CD14-positive monocyte (primary cell): ENCODE data around the gene DOC2A. TPM values are rescaled to one million over a fixed set of nuclear protein-coding genes. Genes with fewer than 3 reads are reported as not detected.

Source experiments
- DNase-seq, 3 donors: peaks; one replicate each; pipeline ENCODE4 v3.0.0-alpha.2; 2011 to 2022
- H2AFZ ChIP-seq: 2 replicates; pipeline ENCODE4 v1.6.0; 2012; ENCODE audit warnings: mild to moderate bottlenecking, low read depth, low read length, inconsistent platforms; ENCODE audit not compliant: insufficient read depth, poor library complexity, severe bottlenecking
- H3K27ac ChIP-seq, 2 donors: 1 replicate in 1 of 2; 2 replicates in 1 of 2; pipeline ENCODE4 v1.5.1; 2012 to 2013; ENCODE audit warnings: low read length in 2 of 2, control low read depth in 1 of 2, inconsistent platforms in 1 of 2, low read depth in 1 of 2, mild to moderate bottlenecking in 1 of 2
- H3K27me3 ChIP-seq, 2 donors: one replicate each; pipeline versions ENCODE4 v1.6.0 to v1.6.1; 2011 to 2013; ENCODE audit warnings: low read length in 2 of 2; ENCODE audit not compliant: control insufficient read depth in 2 of 2, insufficient read depth in 2 of 2
- H3K36me3 ChIP-seq, 2 donors: replicated peaks in 1 of 2; 1 replicate in 1 of 2; 2 replicates in 1 of 2; pipeline versions ENCODE4 v1.5.1 to v1.6.1; 2012 to 2013; ENCODE audit warnings: low read length in 2 of 2, control low read depth in 1 of 2, inconsistent platforms in 1 of 2, mild to moderate bottlenecking in 1 of 2; ENCODE audit not compliant: insufficient read depth in 2 of 2, control insufficient read depth in 1 of 2
- H3K4me1 ChIP-seq, 2 donors: 1 replicate in 1 of 2; 2 replicates in 1 of 2; pipeline versions ENCODE4 v1.5.1 to v1.6.1; 2012 to 2013; ENCODE audit warnings: low read length in 2 of 2, control low read depth in 1 of 2, inconsistent platforms in 1 of 2, mild to moderate bottlenecking in 1 of 2, moderate library complexity in 1 of 2; ENCODE audit not compliant: insufficient read depth in 2 of 2, control insufficient read depth in 1 of 2
- H3K4me2 ChIP-seq: replicated peaks from 2 replicates; pipeline ENCODE3; 2012; ENCODE audit warnings: low read length, moderate library complexity, mild to moderate bottlenecking; ENCODE audit not compliant: poor library complexity, severe bottlenecking; ENCODE audit errors: extremely low read depth
- H3K4me3 ChIP-seq, 3 experiments: fragments of 200-600 bp in 1 of 3; sonication (generic) in 1 of 3; replicated peaks in 1 of 3; 1 replicate in 2 of 3; 2 replicates in 1 of 3; pipeline ENCODE4 v1.5.1; 2011 to 2013; ENCODE audit warnings: low read length in 3 of 3, mild to moderate bottlenecking in 3 of 3, control low read depth in 2 of 3, low read depth in 2 of 3, inconsistent platforms in 1 of 3, moderate library complexity in 1 of 3
- H3K79me2 ChIP-seq: 2 replicates; pipeline ENCODE4 v1.6.0; 2012; ENCODE audit warnings: mild to moderate bottlenecking, control low read depth, inconsistent platforms, low read length, moderate library complexity; ENCODE audit not compliant: insufficient read depth
- H3K9ac ChIP-seq: 2 replicates; pipeline ENCODE4 v1.6.0; 2017; ENCODE audit warnings: low read length, mild to moderate bottlenecking; ENCODE audit not compliant: insufficient read depth, poor library complexity, severe bottlenecking
- H3K9me3 ChIP-seq, 2 donors: replicated peaks in 1 of 2; 1 replicate in 1 of 2; 2 replicates in 1 of 2; pipeline versions ENCODE4 v1.5.1 to v1.6.1; 2012 to 2013; ENCODE audit warnings: low read length in 2 of 2, control low read depth in 1 of 2; ENCODE audit not compliant: control insufficient read depth in 1 of 2, insufficient read depth in 1 of 2
- H4K20me1 ChIP-seq: 2 replicates; pipeline ENCODE4 v1.6.0; 2012; ENCODE audit warnings: mild to moderate bottlenecking, low read length, control low read depth, moderate library complexity; ENCODE audit not compliant: insufficient read depth
- H3K27ac Mint-ChIP-seq, 7 donors: one replicate each; pipeline ENCODE4 v1.8.0; 2020; ENCODE audit warnings: mild to moderate bottlenecking in 7 of 7, mixed read lengths in 7 of 7, moderate library complexity in 6 of 7, inconsistent platforms in 2 of 7
- H3K27me3 Mint-ChIP-seq, 3 donors: one replicate each; pipeline ENCODE4 v1.8.0; 2021 to 2022; ENCODE audit warnings: low read depth in 3 of 3, mild to moderate bottlenecking in 3 of 3, mixed read lengths in 3 of 3, moderate library complexity in 3 of 3, inconsistent platforms in 1 of 3
- H3K36me3 Mint-ChIP-seq, 2 donors: one replicate each; pipeline ENCODE4 v1.8.0; 2020; ENCODE audit warnings: mixed read lengths in 2 of 2, inconsistent platforms in 1 of 2, mild to moderate bottlenecking in 1 of 2
- H3K4me1 Mint-ChIP-seq: one replicate; pipeline ENCODE4 v1.8.0; 2020; ENCODE audit warnings: mild to moderate bottlenecking, mixed read lengths
- H3K4me3 Mint-ChIP-seq, 2 donors: one replicate each; pipeline ENCODE4 v1.8.0; 2020; ENCODE audit warnings: mild to moderate bottlenecking in 2 of 2, mixed read lengths in 2 of 2, moderate library complexity in 1 of 2
- H3K9me3 Mint-ChIP-seq, 7 donors: one replicate each; pipeline ENCODE4 v1.8.0; 2020 to 2022; ENCODE audit warnings: mixed read lengths in 7 of 7, mild to moderate bottlenecking in 6 of 7, moderate library complexity in 6 of 7, inconsistent platforms in 2 of 7
- WGBS: methylation state at CpG from one replicate; pipeline ENCODE4 v1.1.5; 2013; ENCODE audit warnings: missing lambda C conversion rate; ENCODE audit not compliant: insufficient coverage; 5-methylcytosine and 5-hydroxymethylcytosine counted together
- intact Hi-C, 2 donors: fragments of 100-400 bp; cut with micrococcal nuclease; formaldehyde crosslinking; loops; one replicate each; pipeline versions ENCODE4 v1.15.0 to v1.15.1; 2023
- polyA plus RNA-seq, 3 donors: library from polyadenylated mRNA; depleted of rRNA in 1 of 3; unstranded in 2 of 3; stranded (reverse) in 1 of 3; fragments of 300-500 nt in 2 of 3; fragments of >200 nt in 1 of 3; fragmentation: Illumina TruSeq in 2 of 3; gene quantifications; 1 replicate in 2 of 3; 2 replicates in 1 of 3; pipeline ENCODE4 v1.2.3, GENCODE V29; 2012 to 2021
- TF ChIP-seq, protein P1 (sequence below): fragments of 200-600 bp; IDR thresholded peaks from one replicate; pipeline ENCODE4 v1.8.0; 2022; ENCODE audit warnings: antibody characterized with exemption, mild to moderate bottlenecking

The DOC2A gene
- polyA plus RNA-seq, 3 donors = 0.23 to 3.7 (median 0.66) TPM

DNA sequence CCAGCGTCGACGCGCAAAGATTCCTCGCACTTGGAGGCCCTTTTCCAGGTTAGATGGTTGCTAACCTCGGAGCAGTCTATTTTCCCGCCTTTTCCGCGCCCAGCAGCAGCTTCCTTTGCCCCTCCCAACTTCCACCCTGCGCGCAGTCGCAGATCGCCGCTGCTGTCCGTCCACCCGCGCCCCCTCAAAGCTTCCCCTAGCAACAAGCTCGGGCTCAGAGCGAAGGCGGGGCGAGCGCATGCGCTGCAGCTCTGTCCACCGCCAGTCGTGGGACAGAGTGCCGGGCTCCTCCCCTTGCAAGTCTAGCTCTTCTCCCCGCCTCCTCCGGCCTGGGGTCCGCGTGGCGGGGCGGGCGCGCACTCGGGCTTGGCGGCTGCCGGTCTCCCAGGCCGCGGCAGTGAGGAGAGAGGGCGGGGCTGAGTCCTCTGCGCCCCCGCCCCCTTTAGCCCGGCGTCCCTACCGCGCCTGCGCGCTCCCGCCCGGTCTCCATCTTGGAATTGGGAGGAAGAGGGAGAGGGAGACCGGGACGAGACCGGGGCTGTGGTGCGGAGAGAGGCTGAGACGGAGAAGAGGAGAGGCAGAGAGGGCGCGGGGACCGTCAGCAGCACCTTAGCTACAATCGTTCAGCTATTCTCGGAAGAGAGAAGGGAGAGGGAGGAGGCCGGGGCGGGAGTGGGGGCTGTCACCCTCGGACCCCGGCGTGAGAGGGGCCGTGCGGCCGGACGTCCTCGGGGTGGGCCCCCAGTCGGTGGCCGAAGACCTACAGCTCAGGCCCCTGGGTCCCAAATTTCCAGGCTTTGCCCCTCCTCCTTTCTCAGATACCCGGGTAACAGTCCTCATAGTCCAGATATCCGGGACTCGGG lies 37.2 kb downstream of the DOC2A start, which contains the start of gene TAOK2:
Gene TAOK2 (plus strand): TSS at position 485 of the 863 bp plus-strand sequence. CDS start 3,905 bp downstream, outside the sequence.
- H3K9me3 ChIP-seq = no peaks in the 10 kb centered on the region
- TF ChIP-seq, protein P1, sequence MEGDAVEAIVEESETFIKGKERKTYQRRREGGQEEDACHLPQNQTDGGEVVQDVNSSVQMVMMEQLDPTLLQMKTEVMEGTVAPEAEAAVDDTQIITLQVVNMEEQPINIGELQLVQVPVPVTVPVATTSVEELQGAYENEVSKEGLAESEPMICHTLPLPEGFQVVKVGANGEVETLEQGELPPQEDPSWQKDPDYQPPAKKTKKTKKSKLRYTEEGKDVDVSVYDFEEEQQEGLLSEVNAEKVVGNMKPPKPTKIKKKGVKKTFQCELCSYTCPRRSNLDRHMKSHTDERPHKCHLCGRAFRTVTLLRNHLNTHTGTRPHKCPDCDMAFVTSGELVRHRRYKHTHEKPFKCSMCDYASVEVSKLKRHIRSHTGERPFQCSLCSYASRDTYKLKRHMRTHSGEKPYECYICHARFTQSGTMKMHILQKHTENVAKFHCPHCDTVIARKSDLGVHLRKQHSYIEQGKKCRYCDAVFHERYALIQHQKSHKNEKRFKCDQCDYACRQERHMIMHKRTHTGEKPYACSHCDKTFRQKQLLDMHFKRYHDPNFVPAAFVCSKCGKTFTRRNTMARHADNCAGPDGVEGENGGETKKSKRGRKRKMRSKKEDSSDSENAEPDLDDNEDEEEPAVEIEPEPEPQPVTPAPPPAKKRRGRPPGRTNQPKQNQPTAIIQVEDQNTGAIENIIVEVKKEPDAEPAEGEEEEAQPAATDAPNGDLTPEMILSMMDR = no peak
- H3K79me2 ChIP-seq = peaks cover 46% of the 10 kb centered on the region
- peak within 1 kb of the TSS; percentile 100 for H3K4me2 ChIP-seq
- H3K27me3 ChIP-seq = no peaks in the 10 kb centered on the region
- H4K20me1 ChIP-seq = peaks cover 46% of the 10 kb centered on the region
- peaks cover 31 to 43% of the 10 kb centered on the region in 2 donors for H3K4me1 ChIP-seq
- Mint-ChIP-seq H3K9me3 (peaks cover 0 to 5% (median 2%) of the 10 kb centered on the region in 7 donors), H3K36me3 (peaks cover 29 to 55% of the 10 kb centered on the region in 2 donors), H3K4me1 (peaks cover 38% of the 10 kb centered on the region), H3K27ac (peak within 1 kb of the TSS; percentile 82 to 96 (median 93)), H3K4me3 (peak within 1 kb of the TSS; percentile 91 to 94), H3K27me3 (peaks cover 0 to 5% (median 2%) of the 10 kb centered on the region in 3 donors)
- 4% methylated on average over 65 of the region's 75 CpGs for WGBS
- H2AFZ ChIP-seq = peak within 1 kb of the TSS; percentile 98
- H3K36me3 ChIP-seq = peaks cover 29 to 46% of the 10 kb centered on the region in 2 donors
- intact Hi-C loops = loop anchor here (1.0 to 10.0 kb wide), 2 partner anchors 23 to 109 kb away; partner anchors contain the start of genes INO80E (in 2 of the 2) and CDIPT (in 1 of the 2)
- DNase-seq = peak; percentile 97 to 99 (median 98)
- H3K9ac ChIP-seq = peak within 1 kb of the TSS; percentile 83
- H3K27ac ChIP-seq = peak within 1 kb of the TSS; percentile 63 to 77
- H3K4me3 ChIP-seq = peak within 1 kb of the TSS; percentile 79 to 100 (median 98)

DNA sequence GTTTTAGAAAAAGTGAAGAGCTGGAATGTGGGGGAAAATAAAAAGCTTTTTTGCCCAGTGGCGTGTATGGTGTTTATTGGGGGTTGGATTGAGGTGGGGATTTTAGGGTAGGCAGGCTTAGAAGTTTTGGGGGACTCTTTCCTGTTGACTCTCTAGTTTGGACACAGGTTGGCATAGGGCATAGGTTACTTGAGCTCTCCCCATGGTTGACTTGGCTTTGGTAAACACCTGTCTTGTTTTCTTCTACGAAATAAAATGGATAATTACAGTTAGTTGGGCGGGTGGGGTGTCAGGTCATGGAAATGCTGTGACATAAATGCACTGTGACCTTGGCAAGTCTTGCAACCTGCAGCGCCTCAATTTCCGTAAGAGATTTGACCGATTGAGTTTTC lies 37.8 kb downstream of the DOC2A start:
- H3K9me3 ChIP-seq = no peaks in the 10 kb centered on the region
- peaks cover 29 to 46% of the 10 kb centered on the region in 2 donors for H3K36me3 ChIP-seq
- H3K36me3 Mint-ChIP-seq = peaks cover 29 to 55% of the 10 kb centered on the region in 2 donors
- peak overlapping the region; percentile 15 to 88 (median 80) for H3K27ac Mint-ChIP-seq
- WGBS = 92% methylated on average over 5 of the region's 6 CpGs
- peaks cover 42% of the 10 kb centered on the region for H3K79me2 ChIP-seq
- intact Hi-C loops = loop anchor here in 1 of 2 donors (1.0 to 10.0 kb wide), 2 partner anchors 23 to 108 kb away; partner anchors contain the start of genes CDIPT and INO80E
- DNase-seq = no peak
- no peak overlapping the region for H2AFZ ChIP-seq
- peaks cover 0 to 5% (median 2%) of the 10 kb centered on the region in 3 donors for H3K27me3 Mint-ChIP-seq
- peaks cover 46% of the 10 kb centered on the region for H4K20me1 ChIP-seq
- H3K27ac ChIP-seq = peak overlapping the region; percentile 18 to 43
- peak overlapping the region in 2 of 3 experiments; percentile 98 to 100 for H3K4me3 ChIP-seq
- peaks cover 0 to 5% (median 2%) of the 10 kb centered on the region in 7 donors for H3K9me3 Mint-ChIP-seq
- peak overlapping the region; percentile 100 for H3K4me2 ChIP-seq
- H3K27me3 ChIP-seq = no peaks in the 10 kb centered on the region
- H3K4me3 Mint-ChIP-seq = peak overlapping the region; percentile 91 to 94
- H3K9ac ChIP-seq = no peak overlapping the region
- peaks cover 31 to 43% of the 10 kb centered on the region in 2 donors for H3K4me1 ChIP-seq
- TF ChIP-seq, protein P1 = no peak
- peaks cover 38% of the 10 kb centered on the region for H3K4me1 Mint-ChIP-seq
